Measurements from ENCODE around the gene HIRA.
"Not testable (repeated sequence)": the region's sequence is repeated elsewhere in the genome, so short reads cannot be mapped to it uniquely, and the experiment has no call there.

Gene HIRA

GRCh38 chr22:19374410-19374809 lies 57.1 kb downstream of the HIRA start:
- H3K4me3 ChIP-seq (ENCODE audit: control insufficient read depth, low read depth, low read length): no peak overlapping the region
- no peak for TF ChIP-seq CTCF (IDR thresholded peaks at IDR 0.05; ENCODE audit: control insufficient read depth, insufficient read depth, low read depth, low read length, missing control alignments)
- DNase-seq (ENCODE audit: low read depth): no peak

- DNase-seq (ENCODE audit: low read depth): no peak
- no peak overlapping the region for H3K4me3 ChIP-seq (ENCODE audit: control insufficient read depth, low read depth, low read length)
- TF ChIP-seq CTCF (IDR thresholded peaks at IDR 0.05; ENCODE audit: control insufficient read depth, insufficient read depth, low read depth, low read length, missing control alignments): no peak
Measured at GRCh38 chr22:19373450-19373849, 58.1 kb downstream of the HIRA start.

- H3K4me3 ChIP-seq (ENCODE audit: control insufficient read depth, low read depth, low read length): no peak overlapping the region
- DNase-seq (ENCODE audit: low read depth): no peak
- TF ChIP-seq CTCF (IDR thresholded peaks at IDR 0.05; ENCODE audit: control insufficient read depth, insufficient read depth, low read depth, low read length, missing control alignments): no peak
Measured at GRCh38 chr22:19371893-19372292, 59.6 kb downstream of the HIRA start.

DNA sequence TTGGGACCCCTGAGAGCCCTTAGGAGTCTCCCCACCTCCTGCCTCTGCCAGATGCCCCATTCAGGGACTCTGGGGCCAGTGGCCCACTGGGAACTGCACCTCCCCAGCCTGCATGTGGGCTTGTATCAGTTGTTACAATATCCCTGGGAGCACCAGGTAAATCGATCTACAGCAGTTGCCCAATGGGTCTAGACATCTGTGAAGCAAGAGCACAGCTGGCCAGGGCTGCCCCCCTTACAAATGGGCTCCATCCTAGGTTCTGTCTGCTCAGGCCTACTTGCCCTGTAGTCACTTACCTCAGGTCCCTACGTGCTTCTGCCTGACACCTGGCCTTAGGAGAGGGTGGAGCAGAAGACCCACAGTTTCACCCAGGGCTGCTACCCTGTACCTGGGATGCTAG lies 62.7 kb downstream of the HIRA start:
- H3K4me3 ChIP-seq (ENCODE audit: control insufficient read depth, low read depth, low read length): no peak overlapping the region
- no peak for TF ChIP-seq CTCF (IDR thresholded peaks at IDR 0.05; ENCODE audit: control insufficient read depth, insufficient read depth, low read depth, low read length, missing control alignments)
- no peak for DNase-seq (ENCODE audit: low read depth)

- no peak overlapping the region for H3K4me3 ChIP-seq (ENCODE audit: control insufficient read depth, low read depth, low read length)
- TF ChIP-seq CTCF (IDR thresholded peaks at IDR 0.05; ENCODE audit: control insufficient read depth, insufficient read depth, low read depth, low read length, missing control alignments): no peak
- no peak for DNase-seq (ENCODE audit: low read depth)
Measured at GRCh38 chr22:19367763-19368367, 63.7 kb downstream of the HIRA start.

DNA sequence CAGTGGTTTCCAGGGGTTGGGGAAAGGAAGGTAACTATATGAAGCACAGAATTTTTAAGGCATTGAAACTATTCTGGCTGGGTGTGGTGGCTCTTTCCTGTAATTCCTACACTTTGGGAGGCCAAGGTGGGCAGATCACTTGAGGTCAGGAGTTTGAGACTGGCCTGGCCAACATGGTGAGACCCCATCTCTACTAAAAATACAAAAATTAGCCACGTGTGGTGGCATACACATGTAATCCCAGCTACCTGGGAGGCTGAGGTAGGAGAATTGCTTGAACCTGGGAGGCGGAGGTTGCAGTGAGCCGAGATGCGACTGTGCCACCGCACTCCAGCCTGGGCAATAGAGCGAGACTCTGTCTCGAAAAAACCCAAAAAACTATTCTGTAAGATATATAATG lies 68.0 kb downstream of the HIRA start:
- H3K4me3 ChIP-seq (ENCODE audit: control insufficient read depth, low read depth, low read length); DNase-seq (ENCODE audit: low read depth): not testable (repeated sequence)

DNA sequence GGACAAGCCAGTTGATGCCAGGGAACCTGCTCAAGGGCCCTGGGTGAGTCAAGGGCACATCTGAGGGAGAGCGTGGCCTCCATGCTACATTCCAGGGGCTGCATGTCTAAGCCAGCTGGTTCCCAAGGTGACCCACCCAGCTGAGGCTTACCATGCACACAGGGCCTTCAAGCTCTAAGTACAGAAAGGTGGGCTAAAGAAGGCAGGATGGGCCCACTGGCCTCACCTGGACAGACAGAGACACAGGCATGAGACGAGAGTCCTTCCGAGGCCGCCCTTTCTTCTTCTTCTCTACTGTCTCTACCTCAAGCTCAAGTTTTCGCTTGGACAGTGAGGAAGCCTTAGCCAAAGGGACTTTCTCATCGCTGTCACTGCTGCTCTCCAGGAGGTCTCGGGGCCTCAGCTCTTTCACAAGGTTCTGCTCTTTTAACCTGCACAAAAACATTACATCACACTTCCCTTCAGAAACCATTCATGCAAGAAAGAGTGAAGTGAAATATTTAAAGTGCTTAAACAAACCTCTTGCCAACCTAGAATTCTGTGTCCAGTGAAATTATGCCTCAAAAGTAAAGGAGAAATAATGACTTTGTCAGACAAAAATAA lies 69.9 kb downstream of the HIRA start:
- no peak overlapping the region for H3K4me3 ChIP-seq (ENCODE audit: control insufficient read depth, low read depth, low read length)
- no peak for TF ChIP-seq CTCF (IDR thresholded peaks at IDR 0.05; ENCODE audit: control insufficient read depth, insufficient read depth, low read depth, low read length, missing control alignments)
- no peak for DNase-seq (ENCODE audit: low read depth)
